GM20000 (cell line): Measurements from ENCODE around the gene TMEM131.

Experiments
- DNase-seq: peaks from one replicate; pipeline ENCODE4 v3.0.0; 2012; ENCODE audit warnings: low spot score
- TF ChIP-seq, protein P1 (sequence below): IDR thresholded peaks from 2 replicates; pipeline ENCODE4 v1.5.1; 2012; ENCODE audit warnings: mild to moderate bottlenecking, control low read depth; ENCODE audit errors: extremely low read depth, missing control alignments

TMEM131 gene

DNA sequence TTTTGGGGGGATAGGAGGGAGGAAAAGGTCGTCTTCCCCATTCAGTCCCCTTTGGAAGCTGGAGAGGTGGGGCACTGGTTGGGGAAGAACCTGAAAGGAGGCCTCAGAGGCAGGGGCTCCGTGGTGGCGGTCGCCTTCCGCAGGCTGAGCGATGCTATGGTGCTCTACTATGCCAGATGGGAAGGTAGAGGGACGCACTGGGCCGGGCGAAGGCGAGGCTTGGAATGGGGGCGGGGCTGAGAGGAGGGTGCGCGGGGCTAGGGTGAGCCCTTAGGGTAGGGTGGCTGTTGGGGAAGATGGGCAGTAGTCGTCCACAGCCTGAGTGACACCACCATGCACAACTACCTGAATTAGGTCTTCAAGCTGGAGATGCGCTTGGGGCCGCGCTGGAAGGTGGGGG, 271.2 kb downstream of the TMEM131 start:
- no peak for DNase-seq
- TF ChIP-seq, protein P1, sequence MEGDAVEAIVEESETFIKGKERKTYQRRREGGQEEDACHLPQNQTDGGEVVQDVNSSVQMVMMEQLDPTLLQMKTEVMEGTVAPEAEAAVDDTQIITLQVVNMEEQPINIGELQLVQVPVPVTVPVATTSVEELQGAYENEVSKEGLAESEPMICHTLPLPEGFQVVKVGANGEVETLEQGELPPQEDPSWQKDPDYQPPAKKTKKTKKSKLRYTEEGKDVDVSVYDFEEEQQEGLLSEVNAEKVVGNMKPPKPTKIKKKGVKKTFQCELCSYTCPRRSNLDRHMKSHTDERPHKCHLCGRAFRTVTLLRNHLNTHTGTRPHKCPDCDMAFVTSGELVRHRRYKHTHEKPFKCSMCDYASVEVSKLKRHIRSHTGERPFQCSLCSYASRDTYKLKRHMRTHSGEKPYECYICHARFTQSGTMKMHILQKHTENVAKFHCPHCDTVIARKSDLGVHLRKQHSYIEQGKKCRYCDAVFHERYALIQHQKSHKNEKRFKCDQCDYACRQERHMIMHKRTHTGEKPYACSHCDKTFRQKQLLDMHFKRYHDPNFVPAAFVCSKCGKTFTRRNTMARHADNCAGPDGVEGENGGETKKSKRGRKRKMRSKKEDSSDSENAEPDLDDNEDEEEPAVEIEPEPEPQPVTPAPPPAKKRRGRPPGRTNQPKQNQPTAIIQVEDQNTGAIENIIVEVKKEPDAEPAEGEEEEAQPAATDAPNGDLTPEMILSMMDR, result no peak

DNA sequence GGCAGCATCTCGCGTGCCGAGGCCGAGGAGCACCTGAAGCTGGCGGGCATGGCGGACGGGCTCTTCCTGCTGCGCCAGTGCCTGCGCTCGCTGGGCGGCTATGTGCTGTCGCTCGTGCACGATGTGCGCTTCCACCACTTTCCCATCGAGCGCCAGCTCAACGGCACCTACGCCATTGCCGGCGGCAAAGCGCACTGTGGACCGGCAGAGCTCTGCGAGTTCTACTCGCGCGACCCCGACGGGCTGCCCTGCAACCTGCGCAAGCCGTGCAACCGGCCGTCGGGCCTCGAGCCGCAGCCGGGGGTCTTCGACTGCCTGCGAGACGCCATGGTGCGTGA, 271.7 kb downstream of the TMEM131 start:
- TF ChIP-seq, protein P1, result no peak
- no peak for DNase-seq

DNA sequence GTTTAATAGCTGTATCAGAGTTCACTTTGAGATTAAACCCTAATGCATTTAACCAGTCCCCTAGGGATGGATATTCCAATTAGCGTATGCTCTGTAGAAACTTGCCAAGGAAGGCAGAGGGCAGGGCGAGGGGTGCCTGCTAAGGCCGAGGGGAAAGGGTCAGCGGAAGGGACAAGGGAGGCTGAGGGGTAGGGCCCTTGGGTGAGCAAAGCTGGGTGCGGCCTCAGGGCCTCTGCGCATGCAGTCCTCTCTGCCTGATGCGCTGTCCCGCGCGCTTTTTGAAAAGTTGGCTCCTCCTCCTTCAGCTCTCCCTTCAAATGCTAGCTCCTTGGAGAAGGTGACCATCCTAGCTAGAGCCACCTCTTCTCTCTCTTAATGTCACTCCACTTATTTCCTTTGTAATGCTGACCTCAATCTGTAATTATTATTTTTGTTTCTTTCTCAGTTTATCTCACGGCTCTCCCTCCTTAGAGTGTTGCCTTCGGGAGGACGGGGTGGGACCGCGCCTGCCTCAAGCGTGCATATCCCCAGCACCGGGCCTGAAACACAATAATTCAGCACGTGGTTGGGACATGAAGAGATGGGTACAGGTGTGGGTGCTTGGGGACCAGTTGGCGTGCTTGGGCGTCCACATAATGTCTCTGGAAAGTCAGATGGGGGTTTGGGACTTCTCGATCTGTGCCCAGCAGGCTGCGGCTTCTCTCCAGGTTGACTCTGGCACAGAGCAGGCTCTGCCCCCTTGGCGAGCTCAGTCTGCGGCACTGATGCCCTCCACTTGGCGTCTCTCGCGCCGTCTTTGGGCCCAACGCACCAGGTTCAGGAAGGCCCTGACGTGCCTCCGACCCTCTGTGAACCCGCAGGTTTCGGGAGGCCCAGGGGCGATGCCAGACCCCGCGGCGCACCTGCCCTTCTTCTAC, 272.3 kb downstream of the TMEM131 start:
- TF ChIP-seq, protein P1, result no peak
- no peak for DNase-seq

DNA sequence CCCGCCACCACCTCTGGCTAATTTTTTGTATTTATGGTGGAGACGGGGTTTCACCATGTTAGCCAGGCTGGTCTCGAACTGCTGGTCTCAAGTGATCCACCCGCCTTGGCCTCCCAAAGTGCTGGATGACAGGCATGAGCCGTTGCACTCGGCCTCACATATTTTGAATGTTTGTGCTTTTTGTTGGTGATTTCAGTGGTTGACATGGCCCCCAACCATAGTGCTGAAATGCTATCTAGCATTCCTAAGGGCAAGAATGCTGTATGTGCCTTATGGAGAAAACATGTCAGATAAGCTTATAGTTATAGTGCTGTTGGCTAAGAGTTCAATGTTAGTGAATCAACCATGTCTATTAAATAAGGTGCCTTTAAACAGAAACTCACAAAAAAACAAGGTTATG, 273.5 kb downstream of the TMEM131 start:
- TF ChIP-seq, protein P1, result no peak
- DNase-seq, result no peak

DNA sequence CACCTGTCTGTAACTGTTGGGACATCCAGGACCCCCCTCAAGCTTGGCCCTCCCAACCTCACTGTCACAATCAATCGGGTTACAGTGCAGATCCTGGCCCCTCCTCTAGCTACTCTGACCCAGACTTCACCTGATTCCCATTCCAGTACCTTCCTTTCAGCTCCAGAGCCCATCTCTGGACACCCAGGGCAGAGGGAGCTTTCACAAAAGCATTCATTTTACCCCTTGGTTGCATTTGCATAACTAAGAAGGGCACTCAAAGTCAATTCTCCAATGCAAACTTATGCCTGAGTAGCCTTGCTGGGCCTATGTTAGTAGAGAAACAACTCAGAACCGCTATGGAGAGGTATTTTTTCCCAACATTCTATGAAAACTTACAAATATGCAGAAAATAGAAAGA, 275.0 kb downstream of the TMEM131 start:
- TF ChIP-seq, protein P1, result no peak
- no peak for DNase-seq

DNA sequence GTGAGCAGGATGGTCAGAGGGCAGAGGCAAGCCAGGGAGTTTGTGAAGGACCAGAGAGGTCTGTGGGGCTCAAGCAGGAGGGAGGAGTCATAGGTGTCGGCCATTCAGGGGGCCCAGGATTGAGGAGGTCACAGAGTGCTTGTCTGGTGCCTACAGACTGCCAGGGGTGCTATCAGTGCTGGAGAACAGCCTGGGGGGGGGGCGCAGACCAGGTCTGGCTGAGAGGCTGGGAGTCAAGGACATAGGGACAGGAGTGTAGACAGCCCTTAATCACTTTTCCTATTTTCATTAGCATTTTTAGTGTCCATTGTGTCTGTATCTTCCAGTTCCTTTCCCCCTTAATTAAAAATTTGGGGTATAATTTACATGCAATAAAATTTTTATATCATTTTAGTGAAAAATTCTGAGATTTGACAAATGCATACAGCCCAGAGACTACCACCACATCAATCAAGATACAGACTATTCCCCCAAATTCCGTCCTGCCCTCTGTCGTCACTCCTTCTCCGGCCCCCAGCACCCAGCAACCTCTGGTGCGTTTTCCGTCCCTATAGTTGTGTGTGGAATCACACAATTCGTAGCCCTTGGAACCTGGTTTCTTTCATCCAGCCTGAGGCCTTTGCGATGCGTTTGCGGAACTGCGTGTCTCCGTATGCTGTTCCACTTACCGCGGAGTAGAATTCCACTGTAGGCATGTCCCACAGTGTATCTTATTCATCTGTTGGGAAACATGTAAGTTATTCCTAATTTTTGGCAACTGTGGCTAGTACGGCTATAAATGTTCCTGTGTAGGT, 276.2 kb downstream of the TMEM131 start:
- no peak for DNase-seq
- TF ChIP-seq, protein P1, result no peak

DNA sequence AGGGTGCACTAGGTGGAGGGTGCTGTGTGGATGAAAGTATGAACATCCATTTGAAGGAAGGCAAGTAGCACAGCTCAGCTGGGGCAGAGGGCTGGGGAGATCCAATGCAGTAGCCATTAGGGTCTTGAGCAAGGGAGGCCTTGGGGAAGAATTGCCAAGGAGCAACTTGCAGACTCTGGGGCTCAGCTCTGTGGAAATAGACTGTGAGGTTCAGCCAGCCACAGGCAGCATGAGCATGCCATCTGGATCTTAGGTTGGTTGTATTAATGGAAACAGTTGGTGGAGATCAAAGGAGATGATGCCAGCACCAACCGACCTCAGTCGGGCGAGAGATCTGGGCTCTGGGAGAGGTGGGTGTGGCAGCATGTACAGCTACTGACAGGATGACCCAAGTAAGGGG, 276.8 kb downstream of the TMEM131 start:
- DNase-seq, result no peak
- TF ChIP-seq, protein P1, result no peak
